Sigmoid colon (tissue), 7 donors: ENCODE measurements around the gene CLEC4C. TPM values are rescaled to one million over a fixed set of nuclear protein-coding genes. Genes with fewer than 3 reads are reported as not detected.
"Not testable (repeated sequence)": the region's sequence is repeated elsewhere in the genome, so short reads cannot be mapped to it uniquely, and the experiment has no call there.

ENCODE experiments used
- DNase-seq: peaks from one replicate; pipeline ENCODE4 v3.0.0-alpha.2; 2019
- H3K27ac ChIP-seq, 4 donors: fragments of 200-600 bp; sonication (generic); one replicate each; pipeline ENCODE4 v1.5.1; 2016 to 2019; ENCODE audit warnings: mild to moderate bottlenecking in 1 of 4
- H3K27me3 ChIP-seq, 3 donors: fragments of 200-600 bp; sonication (generic); one replicate each; pipeline ENCODE4 v1.5.1; 2019; ENCODE audit warnings: mild to moderate bottlenecking in 1 of 3
- H3K36me3 ChIP-seq, 4 donors: fragments of 200-600 bp; sonication (generic); one replicate each; pipeline ENCODE4 v1.5.1; 2016 to 2019
- H3K4me1 ChIP-seq, 4 donors: fragments of 200-600 bp; sonication (generic); one replicate each; pipeline ENCODE4 v1.5.1; 2017 to 2019
- H3K4me3 ChIP-seq, 4 donors: fragments of 200-600 bp; sonication (generic); one replicate each; pipeline ENCODE4 v1.5.1; 2017 to 2019; ENCODE audit warnings: mild to moderate bottlenecking in 2 of 4, moderate library complexity in 1 of 4
- H3K9me3 ChIP-seq, 4 donors: fragments of 200-600 bp in 3 of 4; sonication (generic) in 3 of 4; one replicate each; pipeline versions ENCODE4 v1.5.1 to v1.6.1; 2013 to 2019
- EP300 ChIP-seq, 4 donors: sonication (generic); formaldehyde crosslinking; IDR thresholded peaks; one replicate each; pipeline ENCODE4 v1.6.1; 2017; ENCODE audit warnings: antibody characterized with exemption in 4 of 4
- POLR2A ChIP-seq, 2 donors: fragments of 450-650 bp; IDR thresholded peaks; one replicate each; pipeline ENCODE4 v1.6.1; 2016; ENCODE audit warnings: antibody characterized with exemption in 2 of 2, mild to moderate bottlenecking in 2 of 2, moderate library complexity in 2 of 2
- POLR2AphosphoS5 ChIP-seq, 4 donors: sonication (generic); formaldehyde crosslinking; IDR thresholded peaks; one replicate each; pipeline ENCODE4 v1.6.1; 2017; ENCODE audit warnings: antibody characterized with exemption in 4 of 4
- WGBS, 2 donors: extraction: QIAGEN DNeasy Blood & Tissue Kit; methylation state at CpG; one replicate each; pipeline ENCODE4 v1.1.7; 2013; 5-methylcytosine and 5-hydroxymethylcytosine counted together
- intact Hi-C: fragments of 100-400 bp; cut with DNase I; formaldehyde crosslinking; loops from one replicate; pipeline ENCODE4 v1.15.1; 2023
- polyA plus RNA-seq, 3 donors: library from polyadenylated mRNA; stranded (reverse); fragments of 200-250 nt; gene quantifications; one replicate each; pipeline ENCODE4 v1.2.3, GENCODE V29; 2013
- total RNA-seq, 4 donors: library from RNA; depleted of rRNA; stranded (reverse); fragments of >200 nt; gene quantifications; one replicate each; pipeline ENCODE4 v1.1.0, GENCODE V29; 2016
- TF ChIP-seq, protein P1 (sequence below), 4 experiments: fragments of 450-650 bp in 3 of 4; fragments of 200-600 bp in 1 of 4; IDR thresholded peaks; one replicate each; pipeline ENCODE4 v1.5.1; 2016 to 2019; ENCODE audit warnings: antibody characterized with exemption in 4 of 4, mild to moderate bottlenecking in 3 of 4, moderate library complexity in 2 of 4
- donor health status: healthy with polysubstance abuse.
- donor health status: Bipolar disorder and iron deficiency.
- donor health status: healthy.

The CLEC4C gene
- total and polyA plus RNA-seq, 7 donors = 0.16 TPM; not detected in 6

GRCh38 chr12:7749442-7749841, 2.3 kb upstream of the CLEC4C start:
- Histone ChIP-seq H3K4me1 (no peaks in the 10 kb centered on the region), H3K9me3 (no peaks in the 10 kb centered on the region), H3K36me3 (no peaks in the 10 kb centered on the region), H3K27me3 (no peaks in the 10 kb centered on the region), H3K4me3 (no peak overlapping the region), H3K27ac (no peak overlapping the region)
- 78 to 80% methylated on average over 8 of the region's 8 CpGs for WGBS, 2 donors
- TF ChIP-seq POLR2AphosphoS5 (IDR thresholded peaks at IDR 0.05) (no peak), EP300 (IDR thresholded peaks at IDR 0.05) (no peak), POLR2A (IDR thresholded peaks at IDR 0.05) (no peak)
- TF ChIP-seq, protein P1, sequence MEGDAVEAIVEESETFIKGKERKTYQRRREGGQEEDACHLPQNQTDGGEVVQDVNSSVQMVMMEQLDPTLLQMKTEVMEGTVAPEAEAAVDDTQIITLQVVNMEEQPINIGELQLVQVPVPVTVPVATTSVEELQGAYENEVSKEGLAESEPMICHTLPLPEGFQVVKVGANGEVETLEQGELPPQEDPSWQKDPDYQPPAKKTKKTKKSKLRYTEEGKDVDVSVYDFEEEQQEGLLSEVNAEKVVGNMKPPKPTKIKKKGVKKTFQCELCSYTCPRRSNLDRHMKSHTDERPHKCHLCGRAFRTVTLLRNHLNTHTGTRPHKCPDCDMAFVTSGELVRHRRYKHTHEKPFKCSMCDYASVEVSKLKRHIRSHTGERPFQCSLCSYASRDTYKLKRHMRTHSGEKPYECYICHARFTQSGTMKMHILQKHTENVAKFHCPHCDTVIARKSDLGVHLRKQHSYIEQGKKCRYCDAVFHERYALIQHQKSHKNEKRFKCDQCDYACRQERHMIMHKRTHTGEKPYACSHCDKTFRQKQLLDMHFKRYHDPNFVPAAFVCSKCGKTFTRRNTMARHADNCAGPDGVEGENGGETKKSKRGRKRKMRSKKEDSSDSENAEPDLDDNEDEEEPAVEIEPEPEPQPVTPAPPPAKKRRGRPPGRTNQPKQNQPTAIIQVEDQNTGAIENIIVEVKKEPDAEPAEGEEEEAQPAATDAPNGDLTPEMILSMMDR (IDR thresholded peaks at IDR 0.05) = no peak
- intact Hi-C loops = no loop called here
- no peak for DNase-seq

DNA sequence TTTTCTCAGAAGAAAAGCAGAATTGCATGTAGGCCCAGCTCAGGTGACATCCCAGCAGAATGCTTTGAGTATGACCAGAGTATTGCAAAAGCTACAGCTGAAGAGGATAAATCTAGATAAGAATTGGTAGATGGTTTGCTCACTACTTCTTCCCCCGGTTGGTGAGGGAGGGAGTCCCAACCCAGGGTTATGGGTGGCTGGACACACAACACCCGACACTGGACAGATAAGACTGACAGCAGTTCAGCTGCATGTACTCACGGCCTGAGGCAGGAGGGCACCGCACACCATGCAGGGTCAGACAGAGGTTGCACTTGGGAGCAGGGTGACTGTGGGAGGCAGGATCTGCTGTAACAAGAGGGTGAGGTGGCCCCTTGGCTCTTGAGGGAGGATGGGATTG, 1.7 kb upstream of the CLEC4C start:
- intact Hi-C loops = no loop called here
- TF ChIP-seq, protein P1 (IDR thresholded peaks at IDR 0.05) = no peak
- TF ChIP-seq POLR2AphosphoS5 (IDR thresholded peaks at IDR 0.05) (no peak), EP300 (IDR thresholded peaks at IDR 0.05) (no peak), POLR2A (IDR thresholded peaks at IDR 0.05) (no peak)
- Histone ChIP-seq H3K36me3 (no peaks in the 10 kb centered on the region), H3K4me3 (no peak overlapping the region), H3K27ac (no peak overlapping the region), H3K27me3 (no peaks in the 10 kb centered on the region), H3K4me1 (no peaks in the 10 kb centered on the region), H3K9me3 (no peaks in the 10 kb centered on the region)
- WGBS, 2 donors = 49 to 57% methylated on average over 4 of the region's 4 CpGs
- DNase-seq = no peak

GRCh38 chr12:7732993-7733392, 14.2 kb downstream of the CLEC4C start:
- Histone ChIP-seq H3K4me3 (no peak overlapping the region), H3K9me3 (no peaks in the 10 kb centered on the region), H3K4me1 (no peaks in the 10 kb centered on the region), H3K27ac (no peak overlapping the region), H3K27me3 (no peaks in the 10 kb centered on the region), H3K36me3 (no peaks in the 10 kb centered on the region)
- TF ChIP-seq, protein P1 (IDR thresholded peaks at IDR 0.05) = no peak
- no peak for TF ChIP-seq EP300 (IDR thresholded peaks at IDR 0.05)
- intact Hi-C loops = no loop called here
- 25 to 52% methylated on average over 3 of the region's 3 CpGs for WGBS, 2 donors
- DNase-seq = no peak

DNA sequence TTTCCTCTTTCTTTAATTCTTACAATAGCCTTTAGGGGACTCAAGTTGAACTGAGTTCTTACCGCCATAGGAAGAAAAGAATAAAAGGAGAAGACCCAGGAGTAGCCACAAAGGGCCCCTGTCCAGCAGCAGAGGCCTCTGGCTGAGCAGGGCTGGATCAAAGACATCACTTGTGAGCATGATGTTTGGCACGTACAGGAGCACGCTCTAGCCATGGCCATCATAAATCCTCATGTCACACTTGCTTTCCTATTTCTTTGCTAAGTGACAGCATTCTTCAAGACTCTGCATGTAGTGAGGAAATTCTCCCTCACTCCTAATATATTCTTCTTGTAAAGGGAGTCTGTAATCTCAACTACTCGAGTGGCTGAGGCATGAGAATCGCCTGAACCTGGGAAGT, 15.7 kb downstream of the CLEC4C start:
- H3K9me3 ChIP-seq = no peaks in the 10 kb centered on the region
- no peak overlapping the region for H3K4me3 ChIP-seq
- DNase-seq = no peak
- 42 to 46% methylated on average over 5 of the region's 5 CpGs for WGBS, 2 donors
- H3K27me3 ChIP-seq = no peaks in the 10 kb centered on the region
- H3K27ac ChIP-seq = no peak overlapping the region
- intact Hi-C loops = no loop called here
- H3K4me1 ChIP-seq = no peaks in the 10 kb centered on the region
- H3K36me3 ChIP-seq = no peaks in the 10 kb centered on the region
- no peak for TF ChIP-seq EP300 (IDR thresholded peaks at IDR 0.05)
- no peak for TF ChIP-seq POLR2AphosphoS5 (IDR thresholded peaks at IDR 0.05)
- TF ChIP-seq, protein P1 (IDR thresholded peaks at IDR 0.05) = no peak
- no peak for TF ChIP-seq POLR2A (IDR thresholded peaks at IDR 0.05)

GRCh38 chr12:7730984-7731383, 16.2 kb downstream of the CLEC4C start:
- H3K4me3 ChIP-seq, intact Hi-C loops, DNase-seq, H3K27ac ChIP-seq, H3K36me3 ChIP-seq, H3K27me3 ChIP-seq, H3K4me1 ChIP-seq, H3K9me3 ChIP-seq: not testable (repeated sequence)
